GM19328 (cell line): ENCODE measurements around the gene ZNF329.

Source experiments
- ATAC-seq: cut with Tn5 transposase; IDR thresholded peaks from one replicate; pipeline ENCODE4 v1.9.1; 2021; ENCODE audit warnings: mild to moderate bottlenecking, moderate library complexity; ENCODE audit not compliant: unreplicated experiment

Gene ZNF329

GRCh38 chr19:58123354-58123753, 27.2 kb downstream of the ZNF329 start:
- ATAC-seq = no peak

- no peak for ATAC-seq
Measured at GRCh38 chr19:58118979-58119733, 31.4 kb downstream of the ZNF329 start.

GRCh38 chr19:58117841-58118575, 32.6 kb downstream of the ZNF329 start:
- no peak for ATAC-seq

GRCh38 chr19:58108546-58108817, 42.1 kb downstream of the ZNF329 start:
- ATAC-seq = no peak

GRCh38 chr19:58107778-58108545, 42.6 kb downstream of the ZNF329 start:
- no peak for ATAC-seq

- no peak for ATAC-seq
Measured at GRCh38 chr19:58098682-58098998, 51.9 kb downstream of the ZNF329 start.

GRCh38 chr19:58097781-58098681, 52.6 kb downstream of the ZNF329 start, which contains the start of gene ZSCAN18:
TSS of gene ZSCAN18 (minus strand) at chr19:58098231. CDS start at chr19:58090267, 7,964 bp downstream.
- peak; percentile 51 for ATAC-seq

GRCh38 chr19:58097349-58097748, 53.2 kb downstream of the ZNF329 start:
- no peak for ATAC-seq

GRCh38 chr19:58096884-58097283, 53.7 kb downstream of the ZNF329 start:
- no peak for ATAC-seq

- ATAC-seq = no peak
Measured at GRCh38 chr19:58095328-58095727, 55.3 kb downstream of the ZNF329 start.

- no peak for ATAC-seq
Measured at GRCh38 chr19:58093071-58093470, 57.5 kb downstream of the ZNF329 start.

GRCh38 chr19:58091251-58091995, 59.2 kb downstream of the ZNF329 start:
- ATAC-seq = no peak

- no peak for ATAC-seq
Measured at GRCh38 chr19:58089846-58090245, 60.7 kb downstream of the ZNF329 start.

GRCh38 chr19:58088521-58089052, 62.0 kb downstream of the ZNF329 start:
- no peak for ATAC-seq

GRCh38 chr19:58086825-58087710, 63.5 kb downstream of the ZNF329 start:
- ATAC-seq = no peak

- ATAC-seq = no peak
Measured at GRCh38 chr19:58085348-58085875, 65.2 kb downstream of the ZNF329 start.

GRCh38 chr19:58084596-58085347, 65.8 kb downstream of the ZNF329 start:
- ATAC-seq = no peak

- no peak for ATAC-seq
Measured at GRCh38 chr19:58083021-58083420, 67.6 kb downstream of the ZNF329 start.
